K562 treated with DMSO at 1 percent for 12 hours (cell line): Measurements from ENCODE around the gene GRIN2A. TPM values are rescaled to one million over a fixed set of nuclear protein-coding genes. Genes with fewer than 3 reads are reported as not detected.

Experiments used
- total RNA-seq: library from RNA; unstranded; fragments of 300-600 nt; gene quantifications from 2 replicates; pipeline ENCODE4 v1.2.3, GENCODE V29; 2022; ENCODE audit not compliant: insufficient read depth

Gene GRIN2A
- not detected in 2 replicates for total RNA-seq

GRCh38 chr16:10182222-10183053 is at the start of gene GRIN2A:
Gene GRIN2A, minus strand, starts transcription at chr16:10182428. Its CDS starts 2,017 bp downstream, at chr16:10180411.

Other genes starting within 250 kb of the GRIN2A start
- 92.3 and 143 TPM in 2 replicates for gene ATF7IP2, start 203.6 kb upstream of the GRIN2A start, total RNA-seq